Testis (tissue), 2 donors: ENCODE results near the gene EPM2A.

Experiments used
- CTCF ChIP-seq, 3 experiments: fragments of 450-650 bp in 2 of 3; fragments of 200-600 bp in 1 of 3; sonication (generic) in 1 of 3; IDR thresholded peaks; one replicate each; pipeline ENCODE4 v1.5.1; 2016 to 2019; ENCODE audit warnings: antibody characterized with exemption in 3 of 3, mild to moderate bottlenecking in 2 of 3, moderate library complexity in 1 of 3
- POLR2A ChIP-seq: fragments of 450-650 bp; IDR thresholded peaks from one replicate; pipeline ENCODE4 v1.6.1; 2017; ENCODE audit warnings: antibody characterized with exemption, mild to moderate bottlenecking, moderate library complexity

DNA sequence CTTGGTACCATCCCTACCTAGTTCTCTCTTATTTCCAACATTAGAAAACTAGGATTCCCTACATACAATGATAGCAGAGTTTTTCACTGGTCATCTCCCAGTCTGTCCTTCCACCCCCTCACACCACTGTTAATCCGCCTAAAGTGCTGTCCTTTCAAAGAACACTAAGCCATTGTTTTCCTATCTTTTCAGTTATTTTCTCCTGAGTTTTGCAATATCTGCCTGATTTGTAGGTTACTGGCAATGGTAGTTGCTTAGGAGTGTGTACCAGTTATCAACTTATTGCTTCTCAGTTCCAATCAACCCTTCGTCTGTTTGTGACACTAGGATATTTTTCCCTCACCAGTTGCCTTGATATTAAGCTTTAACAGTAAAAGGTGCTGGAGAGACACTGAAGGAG lies 135.0 kb downstream of the EPM2A start:
- TF ChIP-seq CTCF (IDR thresholded peaks at IDR 0.05) (no peak), POLR2A (no peak)
